Fibroblast of mammary gland (primary cell): ENCODE data around the gene OPCML.

ENCODE experiments used
- DNase-seq: peaks from one replicate; pipeline ENCODE4 v3.0.0-alpha.2; 2010; ENCODE audit warnings: low read depth
- H3K4me3 ChIP-seq: 2 replicates; pipeline ENCODE4 v1.5.1; 2011; ENCODE audit warnings: low read depth, mild to moderate bottlenecking, low read length, moderate library complexity; ENCODE audit not compliant: control insufficient read depth
- TF ChIP-seq, protein P1 (sequence below): conservative IDR thresholded peaks from 2 replicates; pipeline ENCODE4 v1.5.1; 2011; ENCODE audit warnings: low read depth, low read length, inconsistent platforms; ENCODE audit not compliant: control insufficient read depth, insufficient read depth

OPCML gene

DNA sequence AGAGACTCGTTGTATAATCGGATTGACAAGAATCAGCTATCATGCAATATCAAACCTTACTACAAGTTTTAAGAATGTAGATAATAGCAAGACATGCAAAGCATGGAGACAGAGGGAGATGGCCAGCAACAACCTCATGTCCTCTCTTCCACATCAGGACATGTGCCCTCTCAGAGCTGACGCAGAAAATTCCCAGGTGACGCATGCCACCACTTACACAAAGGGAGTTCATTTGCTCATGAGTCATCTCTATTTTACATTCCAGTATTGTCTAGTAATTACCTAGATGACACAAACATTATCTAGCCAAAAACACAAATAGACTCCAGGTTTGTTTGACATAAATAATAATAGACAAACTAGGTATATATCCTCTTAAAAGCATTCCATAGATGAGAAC lies 38.1 kb upstream of the OPCML start:
- H3K4me3 ChIP-seq, result no peak overlapping the region
- TF ChIP-seq, protein P1, sequence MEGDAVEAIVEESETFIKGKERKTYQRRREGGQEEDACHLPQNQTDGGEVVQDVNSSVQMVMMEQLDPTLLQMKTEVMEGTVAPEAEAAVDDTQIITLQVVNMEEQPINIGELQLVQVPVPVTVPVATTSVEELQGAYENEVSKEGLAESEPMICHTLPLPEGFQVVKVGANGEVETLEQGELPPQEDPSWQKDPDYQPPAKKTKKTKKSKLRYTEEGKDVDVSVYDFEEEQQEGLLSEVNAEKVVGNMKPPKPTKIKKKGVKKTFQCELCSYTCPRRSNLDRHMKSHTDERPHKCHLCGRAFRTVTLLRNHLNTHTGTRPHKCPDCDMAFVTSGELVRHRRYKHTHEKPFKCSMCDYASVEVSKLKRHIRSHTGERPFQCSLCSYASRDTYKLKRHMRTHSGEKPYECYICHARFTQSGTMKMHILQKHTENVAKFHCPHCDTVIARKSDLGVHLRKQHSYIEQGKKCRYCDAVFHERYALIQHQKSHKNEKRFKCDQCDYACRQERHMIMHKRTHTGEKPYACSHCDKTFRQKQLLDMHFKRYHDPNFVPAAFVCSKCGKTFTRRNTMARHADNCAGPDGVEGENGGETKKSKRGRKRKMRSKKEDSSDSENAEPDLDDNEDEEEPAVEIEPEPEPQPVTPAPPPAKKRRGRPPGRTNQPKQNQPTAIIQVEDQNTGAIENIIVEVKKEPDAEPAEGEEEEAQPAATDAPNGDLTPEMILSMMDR, result no peak
- DNase-seq, result no peak

DNA sequence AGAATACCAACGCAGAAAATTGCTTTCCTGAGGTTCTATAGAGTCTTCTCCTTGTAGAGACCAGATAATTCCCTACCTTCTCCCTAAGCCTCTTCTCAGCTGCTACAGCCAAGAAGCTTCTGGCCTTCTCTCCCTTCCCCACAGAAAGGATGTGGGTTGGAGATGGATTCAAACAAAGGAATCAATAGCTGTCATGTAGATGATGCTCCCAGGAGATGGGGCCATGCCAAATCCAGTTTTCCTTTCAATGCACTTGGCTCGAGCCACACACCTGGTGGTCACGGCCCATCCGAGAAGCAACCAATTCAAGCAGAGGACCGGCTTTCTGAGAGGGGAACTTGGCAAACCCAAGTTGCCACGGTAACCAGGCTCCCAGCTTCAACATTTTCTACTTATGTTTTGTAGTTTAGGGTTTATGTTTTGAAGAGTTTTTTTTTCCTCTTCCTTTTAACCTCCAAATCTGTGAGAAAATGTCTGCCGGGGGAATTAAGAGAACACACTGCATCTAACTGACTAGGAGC lies 31.3 kb upstream of the OPCML start:
- no peak overlapping the region for H3K4me3 ChIP-seq
- DNase-seq, result no peak
- TF ChIP-seq, protein P1, result no peak

DNA sequence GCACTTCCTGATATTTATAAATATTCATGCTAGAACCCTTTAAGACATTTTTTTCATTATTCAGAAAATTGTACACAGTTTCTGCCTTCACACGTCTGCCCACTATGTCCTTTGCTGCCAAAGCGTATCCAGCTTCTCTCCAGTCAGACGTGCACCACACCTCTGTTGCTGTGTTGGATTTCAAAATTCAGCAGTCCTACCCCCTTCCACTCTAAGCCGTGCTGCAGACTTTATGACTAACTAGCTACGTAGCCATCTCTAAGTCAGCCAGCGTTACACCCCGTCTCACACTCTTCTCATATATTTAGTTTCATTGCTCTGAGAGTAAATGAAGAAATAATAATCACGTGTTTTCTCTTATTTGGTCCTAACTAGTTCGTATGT lies 28.2 kb upstream of the OPCML start:
- TF ChIP-seq, protein P1, result no peak
- no peak overlapping the region for H3K4me3 ChIP-seq
- DNase-seq, result no peak

DNA sequence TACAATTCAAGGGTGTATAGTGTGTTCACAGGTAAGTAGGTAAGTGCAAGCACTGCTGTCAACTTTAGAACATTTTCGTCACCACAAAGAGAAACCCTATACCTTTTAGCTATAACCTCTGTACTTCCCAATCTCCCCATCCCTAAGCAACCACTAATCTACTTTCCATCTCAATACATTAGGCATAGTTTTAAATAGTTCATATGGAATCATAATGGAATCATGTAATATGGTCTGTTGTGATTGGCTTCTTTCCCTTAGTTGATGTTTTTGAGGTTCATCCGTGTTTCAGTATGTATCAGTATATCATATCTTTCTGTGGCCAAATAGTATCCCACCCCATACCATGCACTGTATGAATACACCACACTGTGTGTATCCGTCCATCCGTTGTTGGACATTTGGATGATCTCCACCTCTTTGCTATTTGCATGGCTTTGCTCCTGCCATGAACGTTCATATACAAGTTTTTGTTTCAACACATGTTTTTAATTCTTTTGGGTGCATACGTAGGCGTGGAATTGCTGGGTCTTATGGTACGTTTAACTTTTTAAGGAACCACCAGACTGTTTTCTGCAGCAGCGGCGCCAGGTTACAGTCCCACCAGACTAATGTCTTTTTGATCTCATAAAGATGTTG lies 27.7 kb upstream of the OPCML start:
- DNase-seq, result no peak
- H3K4me3 ChIP-seq, result no peak overlapping the region
- TF ChIP-seq, protein P1, result no peak

DNA sequence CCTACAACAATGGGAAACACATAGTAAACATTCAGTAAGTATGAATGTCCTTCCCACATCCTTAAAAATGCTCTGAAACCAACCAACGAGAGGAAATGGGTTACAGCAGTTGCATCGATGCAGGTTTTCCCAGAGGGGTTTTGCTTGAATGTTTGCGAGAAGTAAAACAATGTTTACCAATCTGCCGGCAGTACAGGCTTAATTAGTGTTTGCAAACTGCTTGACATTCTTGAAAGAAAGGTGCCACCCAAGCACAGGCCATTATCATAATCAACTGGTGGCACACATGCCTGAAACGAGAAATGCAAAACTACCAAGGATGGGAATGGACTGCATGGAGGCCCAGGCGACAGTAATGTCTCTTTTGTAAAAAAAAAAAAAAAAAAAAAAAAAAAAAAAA lies 27.1 kb upstream of the OPCML start:
- no peak for DNase-seq
- TF ChIP-seq, protein P1, result no peak
- no peak overlapping the region for H3K4me3 ChIP-seq

DNA sequence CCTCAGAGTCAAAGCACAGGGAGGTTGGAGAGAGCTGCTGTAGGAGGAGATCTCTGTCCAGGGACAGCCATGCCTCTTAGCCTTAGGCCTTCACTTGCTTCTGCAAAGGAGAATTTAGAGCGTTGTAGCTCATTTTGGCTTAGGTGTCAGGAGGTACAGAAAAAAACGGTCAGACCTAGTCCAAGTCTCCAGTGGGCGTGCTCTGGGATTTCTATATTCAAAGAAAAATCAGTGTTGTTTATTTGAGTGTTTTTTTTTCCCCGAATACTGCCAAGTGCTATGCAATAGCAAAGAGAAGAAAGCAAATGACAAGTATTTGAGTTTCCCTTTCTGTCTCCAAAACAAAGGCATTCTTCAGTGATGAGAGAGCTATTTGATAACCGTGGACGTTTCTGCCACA lies 22.7 kb upstream of the OPCML start:
- TF ChIP-seq, protein P1, result no peak
- H3K4me3 ChIP-seq, result no peak overlapping the region
- DNase-seq, result no peak
